Erythroblast (primary cell): ENCODE measurements around the gene KREMEN2.

Experiments used
- GATA1 ChIP-seq: IDR thresholded peaks from 2 replicates; pipeline ENCODE4 v1.6.1; 2011; ENCODE audit warnings: low read depth, mild to moderate bottlenecking, control low read depth, low read length, moderate library complexity
- POLR2A ChIP-seq: IDR thresholded peaks from 2 replicates; pipeline ENCODE4 v1.6.1; 2011; ENCODE audit warnings: mild to moderate bottlenecking, low read length

- TF ChIP-seq POLR2A (no peak), GATA1 (no peak)
These were observed 24.6 kb downstream of the KREMEN2 start for GRCh38 chr16:2988590-2989099.
